Measurements from ENCODE around the gene LRRC1. TPM values are rescaled to one million over a fixed set of nuclear protein-coding genes. Genes with fewer than 3 reads are reported as not detected.
A peak's percentile ranks its signal among the peaks of the same experiment; 100 is the strongest.

The LRRC1 gene
- total RNA-seq, 1 experiment from 2014 or later: 7.9 TPM

- DNase-seq (ENCODE audit: low spot score): peak; percentile 31
Measured at GRCh38 chr6:53960311-53960710, 165.5 kb downstream of the LRRC1 start.

- DNase-seq (ENCODE audit: low spot score): no peak
Measured at GRCh38 chr6:53961679-53962370, 167.0 kb downstream of the LRRC1 start.

GRCh38 chr6:53962646-53963045 is 167.8 kb downstream of the LRRC1 start:
- no peak for DNase-seq (ENCODE audit: low spot score)

- DNase-seq (ENCODE audit: low spot score): no peak
Measured at GRCh38 chr6:53967415-53967814, 172.6 kb downstream of the LRRC1 start.

Other genes starting within 250 kb of the LRRC1 start
- gene GCLC, start 249.9 kb upstream of the LRRC1 start, total RNA-seq (2014; rRNA removed; shearing (Covaris generic)): 58.5 and 65.4 TPM in 2 replicates
- 0.17 and 0.72 TPM in 2 replicates for gene KLHL31, start 129.2 kb upstream of the LRRC1 start, total RNA-seq (2014; rRNA removed; shearing (Covaris generic))